Karpas-422 (cell line): Measurements from ENCODE around the gene TPD52L2. TPM values are rescaled to one million over a fixed set of nuclear protein-coding genes. Genes with fewer than 3 reads are reported as not detected.

Experiments
- DNase-seq: peaks from one replicate; pipeline ENCODE4 v3.0.0-alpha.2; 2015
- H2AFZ ChIP-seq: fragments of 200-600 bp; sonication (generic); 2 replicates; pipeline ENCODE4 v1.6.1; 2014; ENCODE audit warnings: antibody characterized with exemption, low read length, mixed read lengths
- H3K27ac ChIP-seq: fragments of 200-600 bp; sonication (generic); 2 replicates; pipeline ENCODE4 v1.5.1; 2014; ENCODE audit warnings: mild to moderate bottlenecking, low read length, moderate library complexity
- H3K27me3 ChIP-seq: fragments of 200-600 bp; sonication (generic); 2 replicates; pipeline ENCODE4 v1.6.1; 2014; ENCODE audit warnings: low read length, mixed read lengths
- H3K36me3 ChIP-seq: fragments of 200-600 bp; sonication (generic); 2 replicates; pipeline ENCODE4 v1.6.1; 2014; ENCODE audit warnings: low read length, mixed read lengths; ENCODE audit not compliant: insufficient read depth
- H3K4me1 ChIP-seq: fragments of 200-600 bp; sonication (generic); 2 replicates; pipeline ENCODE4 v1.6.1; 2014; ENCODE audit warnings: mild to moderate bottlenecking, low read length, mixed read lengths
- H3K4me2 ChIP-seq: fragments of 200-600 bp; sonication (generic); 2 replicates; pipeline ENCODE4 v1.6.1; 2014; ENCODE audit warnings: low read length, low read depth, mild to moderate bottlenecking; ENCODE audit not compliant: poor library complexity, severe bottlenecking
- H3K4me3 ChIP-seq: fragments of 200-600 bp; sonication (generic); 2 replicates; pipeline ENCODE4 v1.5.1; 2014; ENCODE audit warnings: mild to moderate bottlenecking, antibody characterized with exemption, low read length, mixed read lengths
- H3K79me2 ChIP-seq: fragments of 200-600 bp; sonication (generic); 2 replicates; pipeline ENCODE4 v1.6.1; 2014; ENCODE audit warnings: mild to moderate bottlenecking, low read length, mixed read lengths
- H3K9ac ChIP-seq: fragments of 200-600 bp; sonication (generic); 2 replicates; pipeline ENCODE4 v1.6.0; 2014; ENCODE audit warnings: low read length
- H3K9me2 ChIP-seq: fragments of 200-600 bp; sonication (generic), shearing (Covaris generic); replicated peaks from 2 replicates; pipeline ENCODE4 v1.6.0; 2014; ENCODE audit warnings: mild to moderate bottlenecking, low read length, moderate library complexity; ENCODE audit not compliant: insufficient read depth
- H3K9me3 ChIP-seq: fragments of 300-700, 200-600 bp; sonication (generic); 2 replicates; pipeline ENCODE4 v1.6.1; 2014; ENCODE audit warnings: low read length, mixed read lengths
- H4K20me1 ChIP-seq: fragments of 200-600 bp; sonication (generic); 2 replicates; pipeline ENCODE4 v1.6.1; 2014; ENCODE audit warnings: mild to moderate bottlenecking, antibody characterized with exemption, low read length, low read depth; ENCODE audit not compliant: insufficient read depth
- total RNA-seq: library from RNA; depleted of rRNA; stranded (reverse); fragments of >200 nt; shearing (Covaris generic); gene quantifications from 2 replicates; pipeline ENCODE4 v1.2.3, GENCODE V29; 2014; ENCODE audit warnings: low replicate concordance

TPD52L2 gene
- total RNA-seq, 1 experiment from 2014 or later = 25.9 TPM

DNA sequence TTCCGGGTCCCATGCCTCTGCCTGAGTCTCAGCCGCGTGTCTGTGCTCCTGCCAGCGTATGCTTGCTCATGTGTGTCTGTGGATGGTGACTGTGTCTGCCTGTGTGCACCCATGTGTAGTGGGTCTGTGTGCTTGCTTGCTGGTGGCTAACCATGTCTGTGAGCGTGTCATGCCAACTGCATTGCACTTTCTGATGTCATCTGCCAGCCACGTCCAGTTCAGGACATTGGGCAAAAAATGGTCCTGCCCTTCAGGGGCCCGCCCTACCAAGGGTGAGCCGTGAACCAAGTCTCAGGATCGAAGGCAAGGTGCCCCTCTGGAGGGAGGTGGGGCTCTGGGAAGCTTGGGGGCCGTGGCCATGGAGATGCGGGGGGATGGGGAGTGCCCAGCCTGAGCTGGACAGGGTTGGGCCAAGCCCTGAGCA lies 24.7 kb upstream of the TPD52L2 start:
- H3K36me3 ChIP-seq = no peaks in the 10 kb centered on the region
- no peak overlapping the region for H2AFZ ChIP-seq
- H3K27me3 ChIP-seq = no peaks in the 10 kb centered on the region
- H3K9ac ChIP-seq = no peak overlapping the region
- DNase-seq = no peak
- no peak overlapping the region for H3K4me3 ChIP-seq
- H3K9me2 ChIP-seq = no peaks in the 10 kb centered on the region
- no peak overlapping the region for H3K4me2 ChIP-seq
- H3K9me3 ChIP-seq = no peaks in the 10 kb centered on the region
- no peaks in the 10 kb centered on the region for H3K4me1 ChIP-seq
- H3K79me2 ChIP-seq = no peaks in the 10 kb centered on the region
- no peaks in the 10 kb centered on the region for H4K20me1 ChIP-seq
- no peak overlapping the region for H3K27ac ChIP-seq

DNA sequence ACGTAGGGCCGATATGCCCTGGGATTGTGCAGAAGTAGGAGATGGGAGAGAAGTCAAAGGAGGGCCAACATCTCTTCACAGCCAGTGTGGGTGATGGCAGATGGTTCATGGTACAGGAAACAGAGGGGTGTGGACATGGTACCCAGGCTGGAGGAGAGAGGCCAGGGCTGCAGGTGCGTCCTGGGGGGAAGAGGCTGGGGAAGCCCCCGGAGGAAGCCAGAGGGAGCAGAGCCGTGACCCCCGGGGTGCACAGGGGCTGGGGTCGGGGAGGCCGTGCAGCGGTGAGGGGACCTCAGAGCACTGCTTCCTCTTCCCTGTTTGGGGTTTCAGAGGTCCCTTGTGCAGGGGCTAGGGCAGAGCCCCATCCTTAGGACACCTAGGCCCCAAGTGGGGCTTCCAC lies 22.8 kb upstream of the TPD52L2 start:
- no peaks in the 10 kb centered on the region for H3K27me3 ChIP-seq
- H3K36me3 ChIP-seq = no peaks in the 10 kb centered on the region
- H3K9me2 ChIP-seq = no peaks in the 10 kb centered on the region
- H3K4me2 ChIP-seq = no peak overlapping the region
- DNase-seq = no peak
- H2AFZ ChIP-seq = no peak overlapping the region
- no peak overlapping the region for H3K4me3 ChIP-seq
- no peaks in the 10 kb centered on the region for H3K79me2 ChIP-seq
- H4K20me1 ChIP-seq = no peaks in the 10 kb centered on the region
- no peaks in the 10 kb centered on the region for H3K4me1 ChIP-seq
- no peak overlapping the region for H3K9ac ChIP-seq
- H3K9me3 ChIP-seq = no peaks in the 10 kb centered on the region
- no peak overlapping the region for H3K27ac ChIP-seq

DNA sequence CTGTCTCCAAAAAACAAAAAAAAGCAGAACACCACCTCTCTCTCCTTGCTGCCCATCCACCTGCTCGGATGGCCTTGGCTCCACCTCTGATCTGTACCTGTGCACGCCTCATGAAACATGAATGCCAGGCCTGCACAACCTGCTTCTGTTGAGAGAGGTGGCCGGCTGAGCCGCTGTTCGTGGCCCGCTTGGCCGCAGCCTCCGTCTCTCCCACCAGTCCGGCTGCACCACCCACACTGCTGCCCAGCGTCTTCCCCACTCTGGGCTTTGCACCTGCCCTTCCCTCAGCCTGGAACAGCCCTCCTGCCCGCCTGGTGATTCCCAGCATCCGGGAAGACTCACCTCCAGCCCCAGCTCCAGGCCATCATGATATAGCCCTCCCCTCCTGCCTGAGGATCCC lies 21.8 kb upstream of the TPD52L2 start:
- no peaks in the 10 kb centered on the region for H3K9me2 ChIP-seq
- no peak overlapping the region for H3K9ac ChIP-seq
- no peaks in the 10 kb centered on the region for H3K4me1 ChIP-seq
- H3K79me2 ChIP-seq = no peaks in the 10 kb centered on the region
- H3K4me2 ChIP-seq = no peak overlapping the region
- no peak overlapping the region for H3K4me3 ChIP-seq
- DNase-seq = no peak
- H4K20me1 ChIP-seq = no peaks in the 10 kb centered on the region
- H3K36me3 ChIP-seq = no peaks in the 10 kb centered on the region
- H3K27ac ChIP-seq = no peak overlapping the region
- no peaks in the 10 kb centered on the region for H3K27me3 ChIP-seq
- H3K9me3 ChIP-seq = no peaks in the 10 kb centered on the region
- no peak overlapping the region for H2AFZ ChIP-seq

DNA sequence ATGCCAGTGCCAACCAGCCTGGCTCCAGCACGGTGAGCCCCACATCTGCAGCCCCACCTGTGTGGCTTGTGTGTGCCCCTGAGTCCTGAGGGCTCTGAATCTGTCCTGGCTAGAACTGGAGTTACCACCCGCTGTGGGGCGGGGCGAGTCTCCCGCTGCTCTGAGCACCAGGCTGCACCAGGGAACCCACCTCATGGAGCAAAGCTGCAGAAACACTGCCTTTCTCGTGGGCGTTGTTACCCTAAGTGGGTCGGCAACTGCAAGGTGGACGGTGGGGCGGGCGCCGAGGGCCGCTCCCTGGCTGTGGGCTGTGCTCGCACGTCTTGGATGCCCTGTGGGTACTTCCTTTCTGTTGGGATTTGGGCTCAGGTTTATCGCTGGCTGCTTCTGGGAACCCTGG lies 21.3 kb upstream of the TPD52L2 start:
- DNase-seq = no peak
- Histone ChIP-seq H3K27me3 (no peaks in the 10 kb centered on the region), H3K79me2 (no peaks in the 10 kb centered on the region), H3K9me3 (no peaks in the 10 kb centered on the region), H3K4me2 (no peak overlapping the region), H3K4me3 (no peak overlapping the region), H3K27ac (no peak overlapping the region), H2AFZ (no peak overlapping the region), H3K4me1 (no peaks in the 10 kb centered on the region), H3K9ac (no peak overlapping the region), H3K36me3 (no peaks in the 10 kb centered on the region), H3K9me2 (no peaks in the 10 kb centered on the region), H4K20me1 (no peaks in the 10 kb centered on the region)

DNA sequence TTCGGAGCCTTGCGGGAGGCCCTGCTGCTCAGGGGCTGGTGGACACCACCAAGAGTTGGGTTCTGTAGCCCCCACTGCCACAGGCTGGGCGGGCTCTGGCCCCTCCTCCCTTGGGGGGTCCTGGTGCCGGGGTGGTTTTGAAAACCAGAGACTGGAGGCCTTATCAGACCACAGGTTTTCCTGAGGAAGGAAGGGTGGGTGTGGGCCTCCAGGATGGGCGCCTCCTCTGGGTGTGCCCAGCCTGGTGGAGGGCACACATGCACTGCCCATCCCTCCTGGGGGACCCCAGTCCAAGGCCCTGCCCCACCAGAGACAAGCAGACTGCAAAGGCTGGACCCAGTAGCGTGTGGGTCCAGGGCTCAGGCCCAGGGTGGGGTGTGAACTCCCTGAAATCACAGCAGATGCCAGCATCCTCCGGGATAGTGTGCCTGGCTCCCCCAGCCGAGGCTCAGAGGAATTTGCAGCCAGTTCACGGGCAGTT lies 20.5 kb upstream of the TPD52L2 start:
- Histone ChIP-seq H3K9me3 (no peaks in the 10 kb centered on the region), H3K36me3 (no peaks in the 10 kb centered on the region), H4K20me1 (no peaks in the 10 kb centered on the region), H2AFZ (no peak overlapping the region), H3K9ac (no peak overlapping the region), H3K27me3 (no peaks in the 10 kb centered on the region), H3K27ac (no peak overlapping the region), H3K9me2 (no peaks in the 10 kb centered on the region), H3K79me2 (no peaks in the 10 kb centered on the region), H3K4me2 (no peak overlapping the region), H3K4me1 (no peaks in the 10 kb centered on the region), H3K4me3 (no peak overlapping the region)
- DNase-seq = no peak

DNA sequence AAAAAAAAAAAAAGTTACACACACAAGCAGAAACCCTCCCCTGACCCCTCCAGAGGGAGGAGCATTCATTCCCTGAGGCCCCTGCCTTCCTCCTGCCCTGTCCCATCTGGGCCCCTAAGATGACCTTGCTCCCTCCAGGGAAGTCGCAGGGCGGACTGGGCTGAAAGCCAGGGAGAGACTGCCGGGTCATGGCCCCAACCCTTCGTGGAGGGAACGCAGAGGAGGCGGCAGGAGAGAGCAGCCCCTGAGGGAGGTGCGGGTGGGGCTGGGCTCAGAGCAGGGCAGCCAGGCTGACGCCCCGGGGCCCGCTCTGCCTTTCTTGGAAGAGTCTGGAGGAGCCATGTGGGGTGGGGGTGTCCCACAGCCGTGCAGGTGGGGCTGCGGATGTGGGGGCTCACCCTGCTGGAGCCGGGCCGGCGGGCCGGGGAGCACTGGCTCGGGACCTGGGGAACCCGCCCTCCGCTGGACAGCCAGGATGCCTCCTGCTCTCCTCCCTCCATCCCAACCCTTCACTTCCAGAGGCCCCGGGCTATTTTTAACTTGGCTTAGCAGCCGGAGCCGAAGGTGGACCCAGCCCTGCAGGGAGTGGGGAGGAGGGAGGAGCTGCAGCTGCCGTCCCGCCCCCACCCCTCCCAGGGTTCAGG lies 18.8 kb upstream of the TPD52L2 start:
- no peak overlapping the region for H3K4me3 ChIP-seq
- H3K27ac ChIP-seq = no peak overlapping the region
- no peak overlapping the region for H3K4me2 ChIP-seq
- no peaks in the 10 kb centered on the region for H3K4me1 ChIP-seq
- no peaks in the 10 kb centered on the region for H3K9me2 ChIP-seq
- H3K27me3 ChIP-seq = no peaks in the 10 kb centered on the region
- H3K79me2 ChIP-seq = no peaks in the 10 kb centered on the region
- no peak overlapping the region for H3K9ac ChIP-seq
- no peaks in the 10 kb centered on the region for H4K20me1 ChIP-seq
- DNase-seq = no peak
- no peaks in the 10 kb centered on the region for H3K9me3 ChIP-seq
- no peak overlapping the region for H2AFZ ChIP-seq
- H3K36me3 ChIP-seq = no peaks in the 10 kb centered on the region

DNA sequence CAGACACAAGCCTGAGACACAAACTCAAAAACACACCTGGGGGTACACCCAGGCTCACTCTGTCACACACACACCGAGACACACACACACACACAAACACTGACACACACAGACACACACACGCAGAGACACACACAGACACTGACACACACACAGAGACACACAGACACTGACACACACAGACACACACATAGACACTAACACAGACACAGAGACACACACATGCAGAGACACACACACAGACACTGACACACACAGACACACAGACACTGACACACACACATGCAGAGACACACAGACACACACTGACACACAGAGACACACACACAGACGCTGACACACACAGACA lies 18.2 kb upstream of the TPD52L2 start:
- Histone ChIP-seq H3K9ac (no peak overlapping the region), H2AFZ (no peak overlapping the region), H3K4me3 (no peak overlapping the region), H3K27ac (no peak overlapping the region), H4K20me1 (no peaks in the 10 kb centered on the region), H3K4me2 (no peak overlapping the region), H3K4me1 (no peaks in the 10 kb centered on the region), H3K9me3 (no peaks in the 10 kb centered on the region), H3K27me3 (no peaks in the 10 kb centered on the region), H3K36me3 (no peaks in the 10 kb centered on the region), H3K79me2 (no peaks in the 10 kb centered on the region), H3K9me2 (no peaks in the 10 kb centered on the region)
- DNase-seq = no peak

DNA sequence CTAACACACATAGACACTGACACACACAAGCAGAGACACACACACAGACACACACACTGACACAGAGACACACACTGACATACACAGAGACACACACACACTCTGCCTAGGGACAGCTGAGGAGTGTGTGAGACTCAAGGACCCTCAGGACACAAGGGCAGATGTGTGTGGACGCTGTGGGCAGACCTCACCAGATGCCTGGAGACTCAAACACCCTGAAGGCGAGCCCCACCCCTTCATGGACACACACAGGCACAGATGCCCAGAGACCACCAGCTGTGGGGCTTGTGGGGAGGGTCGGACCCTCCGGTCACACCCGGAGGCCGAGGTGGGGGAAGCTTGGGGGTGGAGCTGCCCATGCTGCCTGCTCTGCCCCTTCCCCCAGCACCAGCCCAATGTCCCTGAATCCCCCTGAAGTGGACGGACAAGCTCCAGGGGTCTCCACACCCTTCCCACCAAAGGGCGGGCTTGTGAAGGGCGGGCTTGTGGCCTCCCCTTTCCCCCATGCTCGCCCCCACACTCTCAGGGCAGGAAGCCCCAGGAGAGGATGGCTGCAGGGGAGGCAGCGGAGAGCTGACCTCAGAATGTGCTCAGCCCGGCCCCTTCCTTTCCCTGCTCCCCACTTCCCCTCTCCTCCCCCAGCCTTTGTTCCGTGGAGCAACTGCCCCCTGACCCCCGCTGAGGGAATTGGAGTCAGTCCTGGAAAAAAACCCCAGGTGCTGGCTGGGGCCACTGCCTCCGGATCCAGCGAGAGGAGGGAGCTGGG lies 17.6 kb upstream of the TPD52L2 start:
- no peaks in the 10 kb centered on the region for H3K36me3 ChIP-seq
- H3K9me3 ChIP-seq = no peaks in the 10 kb centered on the region
- H3K27ac ChIP-seq = no peak overlapping the region
- H4K20me1 ChIP-seq = no peaks in the 10 kb centered on the region
- DNase-seq = no peak
- H3K9me2 ChIP-seq = no peaks in the 10 kb centered on the region
- H3K27me3 ChIP-seq = no peaks in the 10 kb centered on the region
- no peak overlapping the region for H3K4me2 ChIP-seq
- H3K4me3 ChIP-seq = no peak overlapping the region
- H2AFZ ChIP-seq = no peak overlapping the region
- no peaks in the 10 kb centered on the region for H3K4me1 ChIP-seq
- H3K79me2 ChIP-seq = no peaks in the 10 kb centered on the region
- no peak overlapping the region for H3K9ac ChIP-seq
